ENCODE measurements around the gene STING1. TPM values are rescaled to one million over a fixed set of nuclear protein-coding genes. Genes with fewer than 3 reads are reported as not detected.

STING1 gene
- total and polyA plus RNA-seq, 2 donors (not counting 3 experiments of a cell fraction or from before 2014, with no cell fraction given): 108 to 143 TPM

DNA sequence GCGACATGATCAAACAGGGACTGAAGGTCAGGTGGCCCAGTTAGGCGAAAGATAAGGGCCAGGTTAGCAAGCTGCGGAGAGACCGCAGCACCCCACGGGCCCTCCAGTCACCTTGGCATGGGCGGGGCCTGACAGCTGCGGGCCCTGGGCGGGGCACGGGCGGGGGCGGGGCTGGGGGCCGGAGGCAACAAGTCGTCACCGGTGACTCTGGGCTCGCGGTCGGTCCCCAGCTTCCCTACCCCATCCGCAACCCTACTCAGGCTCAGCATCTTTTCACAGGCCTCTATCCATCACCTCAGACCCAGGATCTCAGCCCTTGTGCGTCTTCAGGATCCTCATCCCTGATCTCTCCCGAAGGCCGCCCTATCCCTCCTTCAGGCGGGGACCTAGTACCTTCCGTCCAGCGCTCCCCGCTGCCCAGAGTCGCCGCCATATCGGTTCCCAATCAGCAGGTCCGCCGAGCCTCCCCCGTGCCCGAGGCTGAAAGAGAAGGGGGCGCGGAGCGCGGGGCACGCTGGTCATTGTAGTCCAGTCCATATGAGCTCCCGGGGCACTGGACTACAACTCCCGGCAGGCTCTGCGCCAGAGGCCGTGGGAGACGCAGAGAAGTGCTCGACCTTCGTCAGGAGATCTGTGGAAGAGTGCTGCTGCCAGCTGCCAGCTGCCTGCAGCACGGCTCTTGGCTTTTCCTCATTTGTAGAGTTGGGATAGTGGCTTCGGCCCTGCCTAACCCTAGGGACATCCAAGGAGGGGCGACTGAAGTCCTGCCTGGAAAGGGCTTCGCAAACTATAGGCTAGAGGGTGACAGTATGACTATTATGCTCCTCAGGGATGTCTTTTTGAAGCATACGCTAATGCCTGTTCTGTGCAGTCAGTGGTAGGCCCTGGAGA, 43.3 kb downstream of the STING1 start, which contains the start of gene DNAJC18:
Gene DNAJC18 (minus strand): TSS at position 513 of the 891 bp plus-strand sequence. CDS start 80 bp downstream, at position 433.
- DNase-seq (ENCODE audit: low read depth, low spot score) (peak; percentile 88), FAIRE-seq (peak; percentile 79)
- no peaks in the 10 kb centered on the region for H3K79me2 ChIP-seq (ENCODE audit: control insufficient read depth, insufficient read depth, low read length)
- TSS peak; percentile 70 for BruUV-seq (replicated peaks)
- no peaks in the 10 kb centered on the region for H3K9me3 ChIP-seq (replicated peaks; ENCODE audit: control insufficient read depth, insufficient read depth, low read length)
- TF ChIP-seq POLR2A (IDR thresholded peaks at IDR 0.05; ENCODE audit: low read depth, low read length) (peak; percentile 49), POLR2AphosphoS5 (IDR thresholded peaks at IDR 0.05; ENCODE audit: insufficient read depth, low read depth, low read length) (peak; percentile 65), MYC (IDR thresholded peaks at IDR 0.05; ENCODE audit: low read depth, low read length) (no peak)
- intact Hi-C loops (cut with micrococcal nuclease) (no loop called here), dilution Hi-C loops (cut with MboI; ENCODE audit: extremely low pct_ligation_motif_present, low sequenced_read_pairs) (no loop called here)
- POLR2A ChIA-PET: interaction anchor here (0.5 to 1.5 kb wide), 8 partner anchors 9 to 1340 kb away, joined by 3 to 6 read pairs (median 4); partner anchors contain the start of genes ECSCR and STING1
- no peaks in the 10 kb centered on the region for H4K20me1 ChIP-seq (replicated peaks; ENCODE audit: control insufficient read depth, extremely low read depth, insufficient read depth, low read length)
- peak within 1 kb of the TSS; percentile 83 for H3K27ac ChIP-seq (ENCODE audit: insufficient read depth, low read depth, low read length)
- peak within 1 kb of the TSS; percentile 90 for H3K9ac ChIP-seq (replicated peaks; ENCODE audit: extremely low read depth, insufficient read depth, low read length)
- H3K9me1 ChIP-seq (replicated peaks; ENCODE audit: control insufficient read depth, extremely low read depth, insufficient read depth, low read length): no peaks in the 10 kb centered on the region
- H2AFZ ChIP-seq (ENCODE audit: low read depth, low read length): peak within 1 kb of the TSS; percentile 44
- CTCF ChIA-PET: interaction anchor here (1.0 to 1.5 kb wide), 4 partner anchors 16 to 122 kb away, joined by 3 to 12 read pairs (median 6); partner anchors contain the start of gene UBE2D2
- peak within 1 kb of the TSS; percentile 42 to 66 (median 54) for H3K4me3 ChIP-seq (replicated peaks in 1 of 3; ENCODE audit: insufficient read depth in 1 of 3, low read depth in 1 of 3, low read length in 3 of 3)
- H3K4me1 ChIP-seq (ENCODE audit: control insufficient read depth, extremely low read depth, insufficient read depth, low read length): peaks cover 29% of the 10 kb centered on the region
- H3K36me3 ChIP-seq (ENCODE audit: control insufficient read depth in 2 of 2, extremely low read depth in 1 of 2, insufficient read depth in 2 of 2, low read length in 2 of 2): peaks cover 3 to 11% of the 10 kb centered on the region in 2 experiments
- H3K27me3 ChIP-seq (ENCODE audit: control insufficient read depth in 2 of 2, insufficient read depth in 2 of 2, low read length in 2 of 2): no peaks in the 10 kb centered on the region
- peak within 1 kb of the TSS; percentile 57 for H3K4me2 ChIP-seq (ENCODE audit: insufficient read depth, low read length)

DNA sequence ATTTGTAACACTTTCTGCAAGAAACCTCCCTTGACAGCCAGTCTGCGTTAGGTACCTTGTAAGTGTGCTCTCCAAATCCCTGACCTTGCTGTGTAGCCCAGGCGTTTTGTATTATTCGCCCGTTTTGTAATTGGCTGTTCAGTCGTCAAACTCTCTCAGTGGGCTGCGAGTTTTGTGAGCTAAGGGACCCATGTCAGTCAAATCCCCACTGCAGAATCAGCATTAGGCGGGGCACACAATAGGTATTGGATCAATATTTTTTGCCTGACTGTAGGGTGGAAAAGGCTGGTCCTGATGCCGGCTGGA, 43.9 kb downstream of the STING1 start:
- TF ChIP-seq JUN (IDR thresholded peaks at IDR 0.05; ENCODE audit: borderline replicate concordance, insufficient read depth, insufficient read length, low read depth) (no peak), POLR2A (IDR thresholded peaks at IDR 0.05; ENCODE audit: low read depth, low read length) (no peak), MYC (IDR thresholded peaks at IDR 0.05; ENCODE audit: low read depth, low read length) (no peak), FOS (IDR thresholded peaks at IDR 0.05; ENCODE audit: borderline replicate concordance, insufficient read depth, low read length) (no peak), POLR2AphosphoS5 (IDR thresholded peaks at IDR 0.05; ENCODE audit: insufficient read depth, low read depth, low read length) (no peak), EZH2 (IDR thresholded peaks at IDR 0.05; ENCODE audit: borderline replicate concordance, low read depth, low read length, severe bottlenecking) (no peak), GATA2 (IDR thresholded peaks at IDR 0.05; ENCODE audit: insufficient read depth, insufficient read length, low read depth, low read length) (no peak)
- TF ChIP-seq, protein P1, sequence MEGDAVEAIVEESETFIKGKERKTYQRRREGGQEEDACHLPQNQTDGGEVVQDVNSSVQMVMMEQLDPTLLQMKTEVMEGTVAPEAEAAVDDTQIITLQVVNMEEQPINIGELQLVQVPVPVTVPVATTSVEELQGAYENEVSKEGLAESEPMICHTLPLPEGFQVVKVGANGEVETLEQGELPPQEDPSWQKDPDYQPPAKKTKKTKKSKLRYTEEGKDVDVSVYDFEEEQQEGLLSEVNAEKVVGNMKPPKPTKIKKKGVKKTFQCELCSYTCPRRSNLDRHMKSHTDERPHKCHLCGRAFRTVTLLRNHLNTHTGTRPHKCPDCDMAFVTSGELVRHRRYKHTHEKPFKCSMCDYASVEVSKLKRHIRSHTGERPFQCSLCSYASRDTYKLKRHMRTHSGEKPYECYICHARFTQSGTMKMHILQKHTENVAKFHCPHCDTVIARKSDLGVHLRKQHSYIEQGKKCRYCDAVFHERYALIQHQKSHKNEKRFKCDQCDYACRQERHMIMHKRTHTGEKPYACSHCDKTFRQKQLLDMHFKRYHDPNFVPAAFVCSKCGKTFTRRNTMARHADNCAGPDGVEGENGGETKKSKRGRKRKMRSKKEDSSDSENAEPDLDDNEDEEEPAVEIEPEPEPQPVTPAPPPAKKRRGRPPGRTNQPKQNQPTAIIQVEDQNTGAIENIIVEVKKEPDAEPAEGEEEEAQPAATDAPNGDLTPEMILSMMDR (IDR thresholded peaks at IDR 0.05; ENCODE audit: extremely low read depth in 1 of 2, insufficient read depth in 1 of 2, low read depth in 1 of 2, low read length in 2 of 2): no peak
- TF ChIP-seq, protein P2, sequence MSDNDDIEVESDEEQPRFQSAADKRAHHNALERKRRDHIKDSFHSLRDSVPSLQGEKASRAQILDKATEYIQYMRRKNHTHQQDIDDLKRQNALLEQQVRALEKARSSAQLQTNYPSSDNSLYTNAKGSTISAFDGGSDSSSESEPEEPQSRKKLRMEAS (IDR thresholded peaks at IDR 0.05; ENCODE audit: insufficient read depth, insufficient read length): no peak
- Histone ChIP-seq H3K36me3 (ENCODE audit: control insufficient read depth in 2 of 2, extremely low read depth in 1 of 2, insufficient read depth in 2 of 2, low read length in 2 of 2) (peaks cover 3 to 11% of the 10 kb centered on the region in 2 experiments), H3K9me1 (replicated peaks; ENCODE audit: control insufficient read depth, extremely low read depth, insufficient read depth, low read length) (no peaks in the 10 kb centered on the region), H3K9me3 (replicated peaks; ENCODE audit: control insufficient read depth, insufficient read depth, low read length) (no peaks in the 10 kb centered on the region), H3K27ac (ENCODE audit: insufficient read depth, low read depth, low read length) (no peak overlapping the region), H3K27me3 (ENCODE audit: control insufficient read depth in 2 of 2, insufficient read depth in 2 of 2, low read length in 2 of 2) (no peaks in the 10 kb centered on the region), H2AFZ (ENCODE audit: low read depth, low read length) (no peak overlapping the region), H3K4me1 (ENCODE audit: control insufficient read depth, extremely low read depth, insufficient read depth, low read length) (peaks cover 23% of the 10 kb centered on the region), H3K79me2 (ENCODE audit: control insufficient read depth, insufficient read depth, low read length) (no peaks in the 10 kb centered on the region), H3K9ac (replicated peaks; ENCODE audit: extremely low read depth, insufficient read depth, low read length) (no peak overlapping the region), H3K4me2 (ENCODE audit: insufficient read depth, low read length) (peak overlapping the region; percentile 46), H3K4me3 (replicated peaks in 1 of 3; ENCODE audit: insufficient read depth in 1 of 3, low read depth in 1 of 3, low read length in 3 of 3) (peak overlapping the region in 2 of 3 experiments; percentile 24 to 66), H4K20me1 (replicated peaks; ENCODE audit: control insufficient read depth, extremely low read depth, insufficient read depth, low read length) (no peaks in the 10 kb centered on the region)
- intact Hi-C loops (cut with micrococcal nuclease): no loop called here
- DNase-seq (ENCODE audit: low read depth, low spot score) (no peak), FAIRE-seq (no peak)
- ChIA-PET CTCF (interaction anchor here (1.3 to 1.5 kb wide), 3 partner anchors 15 to 75 kb away, joined by 3 to 12 read pairs (median 8); no protein-coding TSS in a partner anchor), POLR2A (interaction anchor here (0.7 to 1.5 kb wide), 5 partner anchors 9 to 75 kb away, joined by 3 to 6 read pairs (median 5); partner anchors contain the start of genes ECSCR and STING1)
- no TSS peak for BruUV-seq (replicated peaks)
- dilution Hi-C loops (cut with MboI; ENCODE audit: extremely low pct_ligation_motif_present, low sequenced_read_pairs): no loop called here

Data from endothelial cell of umbilical vein (primary cell).